H9 (cell line): ENCODE data around the gene DDX51. TPM values are rescaled to one million over a fixed set of nuclear protein-coding genes. Genes with fewer than 3 reads are reported as not detected.
A peak's percentile ranks its signal among the peaks of the same experiment; 100 is the strongest.

Source experiments
- DNase-seq: peaks from one replicate; pipeline ENCODE4 v3.0.0-alpha.2; 2017
- H2AFZ ChIP-seq: one replicate; pipeline ENCODE4 v1.6.1; 2013; ENCODE audit warnings: mild to moderate bottlenecking, low read length, control low read depth, moderate library complexity
- H2AK5ac ChIP-seq: 2 replicates; pipeline ENCODE4 v1.6.1; 2013; ENCODE audit warnings: low read length, control low read depth, mixed read lengths; ENCODE audit not compliant: insufficient read length
- H2BK120ac ChIP-seq: one replicate; pipeline ENCODE4 v1.6.1; 2013; ENCODE audit warnings: low read depth, mild to moderate bottlenecking, low read length, control low read depth, inconsistent platforms; ENCODE audit not compliant: poor library complexity, severe bottlenecking
- H2BK12ac ChIP-seq: 2 replicates; pipeline ENCODE4 v1.6.1; 2013; ENCODE audit warnings: low read length, control low read depth, mixed read lengths, low read depth; ENCODE audit not compliant: insufficient read length
- H2BK15ac ChIP-seq: 2 replicates; pipeline ENCODE4 v1.6.1; 2013; ENCODE audit warnings: low read depth, low read length, control low read depth
- H2BK20ac ChIP-seq: one replicate; pipeline ENCODE4 v1.6.1; 2013; ENCODE audit warnings: low read depth, mild to moderate bottlenecking, low read length, control low read depth, inconsistent platforms; ENCODE audit not compliant: poor library complexity, severe bottlenecking
- H2BK5ac ChIP-seq: 2 replicates; pipeline ENCODE4 v1.6.1; 2013; ENCODE audit warnings: low read length, control low read depth, mixed read lengths; ENCODE audit not compliant: insufficient read length
- H3K14ac ChIP-seq: 2 replicates; pipeline ENCODE4 v1.6.1; 2013; ENCODE audit warnings: low read length, control low read depth; ENCODE audit not compliant: insufficient read depth
- H3K18ac ChIP-seq: 2 replicates; pipeline ENCODE4 v1.6.1; 2013; ENCODE audit warnings: low read depth, mild to moderate bottlenecking, mixed read lengths, low read length, control low read depth; ENCODE audit not compliant: insufficient read length
- H3K23ac ChIP-seq: 2 replicates; pipeline ENCODE4 v1.6.1; 2013; ENCODE audit warnings: low read length, control low read depth, mixed read lengths, low read depth; ENCODE audit not compliant: insufficient read length
- H3K23me2 ChIP-seq: 2 replicates; pipeline ENCODE4 v1.6.1; 2013; ENCODE audit warnings: low read depth, mild to moderate bottlenecking, mixed read lengths, low read length, control low read depth; ENCODE audit not compliant: insufficient read length, poor library complexity, severe bottlenecking
- H3K27ac ChIP-seq: 2 replicates; pipeline ENCODE4 v1.5.1; 2013; ENCODE audit warnings: low read length, control low read depth, mixed read lengths, low read depth; ENCODE audit not compliant: insufficient read length
- H3K27me3 ChIP-seq: 2 replicates; pipeline ENCODE4 v1.6.1; 2013; ENCODE audit warnings: low read length, control low read depth, inconsistent platforms; ENCODE audit not compliant: insufficient read depth
- H3K4ac ChIP-seq: 2 replicates; pipeline ENCODE4 v1.6.1; 2013; ENCODE audit warnings: low read depth, mild to moderate bottlenecking, control low read depth, inconsistent platforms, low read length, moderate library complexity
- H3K4me1 ChIP-seq: 2 replicates; pipeline ENCODE4 v1.6.1; 2013; ENCODE audit warnings: low read length, control low read depth, inconsistent platforms; ENCODE audit not compliant: insufficient read depth
- H3K4me2 ChIP-seq: 2 replicates; pipeline ENCODE4 v1.6.1; 2013; ENCODE audit warnings: low read length, control low read depth, mixed read lengths; ENCODE audit not compliant: insufficient read length, insufficient read depth
- H3K56ac ChIP-seq: 2 replicates; pipeline ENCODE4 v1.6.1; 2013; ENCODE audit warnings: low read depth, mild to moderate bottlenecking, mixed read lengths, low read length, control low read depth; ENCODE audit not compliant: insufficient read length
- H3K79me1 ChIP-seq: 2 replicates; pipeline ENCODE4 v1.6.1; 2013; ENCODE audit warnings: low read depth, mild to moderate bottlenecking, moderate library complexity, low read length, control low read depth, inconsistent platforms; ENCODE audit not compliant: insufficient read depth, poor library complexity, severe bottlenecking
- H3K79me2 ChIP-seq: 2 replicates; pipeline ENCODE4 v1.6.1; 2013; ENCODE audit warnings: low read length, control low read depth, inconsistent platforms; ENCODE audit not compliant: insufficient read depth
- H3K9ac ChIP-seq: 2 replicates; pipeline ENCODE4 v1.6.1; 2013; ENCODE audit warnings: low read length, control low read depth, mixed read lengths; ENCODE audit not compliant: insufficient read length; ENCODE audit errors: extremely low read depth
- H3K9me3 ChIP-seq: one replicate; pipeline ENCODE4 v1.6.1; 2013; ENCODE audit warnings: low read depth, low read length, inconsistent platforms; ENCODE audit not compliant: control insufficient read depth
- H3T11ph ChIP-seq: one replicate; pipeline ENCODE4 v1.6.1; 2013; ENCODE audit warnings: mild to moderate bottlenecking, low read length, control low read depth, inconsistent platforms
- H4K20me1 ChIP-seq: one replicate; pipeline ENCODE4 v1.6.1; 2013; ENCODE audit not compliant: control insufficient read depth, insufficient read length, insufficient read depth
- H4K5ac ChIP-seq: 2 replicates; pipeline ENCODE4 v1.6.1; 2013; ENCODE audit warnings: low read depth, mild to moderate bottlenecking, mixed read lengths, low read length, control low read depth; ENCODE audit not compliant: insufficient read length
- H4K8ac ChIP-seq: replicated peaks from 2 replicates; pipeline ENCODE4 v1.6.1; 2013; ENCODE audit warnings: low read length, control low read depth, mixed read lengths, low read depth; ENCODE audit not compliant: insufficient read length
- H4K91ac ChIP-seq: 2 replicates; pipeline ENCODE4 v1.6.1; 2013; ENCODE audit warnings: low read depth, mild to moderate bottlenecking, moderate library complexity, mixed read lengths, low read length, control low read depth; ENCODE audit not compliant: insufficient read length
- H3K27ac Mint-ChIP-seq, 3 experiments: 2 replicates in 2 of 3; 3 replicates in 1 of 3; pipeline ENCODE4 v1.8.0; 2020 to 2021; ENCODE audit warnings: mixed read lengths in 3 of 3, mild to moderate bottlenecking in 1 of 3, moderate library complexity in 1 of 3
- H3K27me3 Mint-ChIP-seq: 2 replicates; pipeline ENCODE4 v1.8.0; 2021; ENCODE audit warnings: low read depth, mild to moderate bottlenecking, moderate library complexity, mixed read lengths
- H3K36me3 Mint-ChIP-seq, 3 experiments: 2 replicates in 2 of 3; 3 replicates in 1 of 3; pipeline ENCODE4 v1.8.0; 2020 to 2021; ENCODE audit warnings: low read depth in 3 of 3, mixed read lengths in 3 of 3; ENCODE audit not compliant: insufficient read depth in 1 of 3
- H3K4me1 Mint-ChIP-seq, 2 experiments: 2 replicates each; pipeline ENCODE4 v1.8.0; 2020; ENCODE audit warnings: mixed read lengths in 2 of 2
- H3K4me3 Mint-ChIP-seq, 2 experiments: 2 replicates in 1 of 2; 3 replicates in 1 of 2; pipeline ENCODE4 v1.8.0; 2020 to 2021; ENCODE audit warnings: mild to moderate bottlenecking in 2 of 2, mixed read lengths in 2 of 2, moderate library complexity in 1 of 2
- H3K9me3 Mint-ChIP-seq, 2 experiments: 2 replicates in 1 of 2; 3 replicates in 1 of 2; pipeline ENCODE4 v1.8.0; 2020; ENCODE audit warnings: mild to moderate bottlenecking in 2 of 2, mixed read lengths in 2 of 2, moderate library complexity in 1 of 2
- CTCF ChIP-seq: fragments of 200-600 bp; sonication (generic); conservative IDR thresholded peaks from 3 replicates; pipeline ENCODE4 v1.8.0; 2021; ENCODE audit warnings: antibody characterized with exemption, mild to moderate bottlenecking
- whole genome bisulfite sequencing: extraction: QIAGEN DNeasy Blood & Tissue Kit; methylation state at CpG from one replicate; pipeline ENCODE4 v1.1.7; 2013; ENCODE audit warnings: missing lambda C conversion rate, low lambda C conversion rate, mixed read lengths; ENCODE audit not compliant: insufficient read length; ENCODE audit errors: extremely low coverage; 5-methylcytosine and 5-hydroxymethylcytosine counted together
- total RNA-seq: library from RNA; stranded (reverse); gene quantifications from 2 replicates; pipeline ENCODE4 v1.2.1, GENCODE V29; 2021

Gene DDX51
- total RNA-seq, 1 experiment from 2014 or later, result 37.9 TPM

- Mint-ChIP-seq H3K4me3 (peak overlapping the region; percentile 68 to 79), H3K36me3 (peaks cover 4 to 12% (median 9%) of the 10 kb centered on the region in 3 experiments; a peak in 5 of 7 replicates), H3K4me1 (peaks cover 9 to 11% of the 10 kb centered on the region in 2 experiments), H3K27ac (no peak overlapping the region), H3K27me3 (peaks cover 96% of the 10 kb centered on the region), H3K9me3 (peaks cover 14 to 23% of the 10 kb centered on the region in 2 experiments)
- peaks cover 11% of the 10 kb centered on the region for H3K23me2 ChIP-seq
- no peak overlapping the region for H3K4ac ChIP-seq
- no peak overlapping the region for H4K91ac ChIP-seq
- H3K27ac ChIP-seq, result no peak overlapping the region
- H3K18ac ChIP-seq, result no peak overlapping the region
- H2AFZ ChIP-seq, result no peak overlapping the region
- no peak overlapping the region for H3K23ac ChIP-seq
- peaks cover 8% of the 10 kb centered on the region for H3K9me3 ChIP-seq
- no peak overlapping the region for H3K9ac ChIP-seq
- TF ChIP-seq CTCF, result no peak
- H2BK15ac ChIP-seq, result no peak overlapping the region
- H3K14ac ChIP-seq, result no peak overlapping the region
- no peak overlapping the region for H4K5ac ChIP-seq
- no peak overlapping the region for H4K8ac ChIP-seq
- H2BK12ac ChIP-seq, result no peak overlapping the region
- H2AK5ac ChIP-seq, result no peak overlapping the region
- DNase-seq, result peak; percentile 73
- peaks cover 6% of the 10 kb centered on the region; the same call in 1 of the 2 replicates for H3K27me3 ChIP-seq
- no peaks in the 10 kb centered on the region for H3K4me1 ChIP-seq
- H2BK5ac ChIP-seq, result no peak overlapping the region
- no peaks in the 10 kb centered on the region for H4K20me1 ChIP-seq
- no peak overlapping the region for H3K56ac ChIP-seq
- H3K4me2 ChIP-seq, result peak overlapping the region; percentile 84
- no peaks in the 10 kb centered on the region for H3K79me1 ChIP-seq
- no peaks in the 10 kb centered on the region for H3K79me2 ChIP-seq
- no CpG with 5 or more reads among the region's 59 CpGs for WGBS
- H2BK120ac ChIP-seq, result no peak overlapping the region
- no peak overlapping the region for H3T11ph ChIP-seq
- no peak overlapping the region for H2BK20ac ChIP-seq
Observed at GRCh38 chr12:132190012-132190755, 46.1 kb upstream of the DDX51 start.
